Activated T-cell treated with anti-CD3 and anti-CD28 coated beads, Interleukin-2, amount 50 U/mL, for 1 hour (primary cell): ENCODE data around the gene ECPAS.
"Not testable (repeated sequence)": the region's sequence is repeated elsewhere in the genome, so short reads cannot be mapped to it uniquely, and the experiment has no call there.

Experiments
- DNase-seq: peaks from one replicate; pipeline ENCODE4 v3.0.0-alpha.2; 2020

The ECPAS gene

GRCh38 chr9:111412280-111412679 lies 71.9 kb downstream of the ECPAS start:
- no peak for DNase-seq

DNA sequence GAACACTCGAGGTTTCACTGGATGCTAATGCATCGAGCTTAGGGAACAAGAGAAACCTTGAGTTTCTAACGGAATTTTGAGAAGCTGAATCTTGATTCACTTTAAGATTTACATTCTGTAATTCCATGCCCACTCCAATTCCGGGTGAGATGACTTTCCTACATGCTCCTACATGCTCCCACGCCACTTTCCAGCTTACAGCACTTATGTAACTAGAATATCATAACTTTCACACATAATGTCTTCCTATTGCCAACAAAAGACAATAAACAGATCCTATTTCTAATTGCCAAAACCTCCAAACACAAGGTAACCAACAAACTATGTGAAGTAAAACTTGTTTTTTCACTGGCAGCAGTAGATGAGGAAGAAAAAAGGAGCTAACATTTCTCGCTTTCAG lies 72.9 kb downstream of the ECPAS start:
- no peak for DNase-seq

- no peak for DNase-seq
Observed at GRCh38 chr9:111407813-111408212, 76.4 kb downstream of the ECPAS start.

DNA sequence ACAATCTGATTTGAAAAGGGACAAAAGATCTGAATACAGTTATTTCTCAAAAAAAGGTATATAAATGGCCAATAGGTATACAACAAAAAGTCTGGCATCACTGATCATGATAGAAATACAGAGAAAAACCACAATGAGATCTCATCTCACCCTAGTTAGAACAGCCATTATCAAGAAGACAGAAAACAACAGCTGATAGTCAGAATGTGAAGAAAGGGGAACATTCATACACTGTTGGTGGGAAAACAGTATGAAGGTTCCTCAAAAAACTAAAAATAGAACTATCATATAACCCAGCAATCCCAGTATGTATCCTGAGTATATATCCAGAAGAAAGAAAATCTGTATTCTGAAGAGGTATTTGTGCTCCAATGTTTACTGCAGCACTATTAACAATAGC lies 78.5 kb downstream of the ECPAS start:
- no peak for DNase-seq

- DNase-seq, result not testable (repeated sequence)
Observed at GRCh38 chr9:111401486-111401885, 82.7 kb downstream of the ECPAS start.

DNA sequence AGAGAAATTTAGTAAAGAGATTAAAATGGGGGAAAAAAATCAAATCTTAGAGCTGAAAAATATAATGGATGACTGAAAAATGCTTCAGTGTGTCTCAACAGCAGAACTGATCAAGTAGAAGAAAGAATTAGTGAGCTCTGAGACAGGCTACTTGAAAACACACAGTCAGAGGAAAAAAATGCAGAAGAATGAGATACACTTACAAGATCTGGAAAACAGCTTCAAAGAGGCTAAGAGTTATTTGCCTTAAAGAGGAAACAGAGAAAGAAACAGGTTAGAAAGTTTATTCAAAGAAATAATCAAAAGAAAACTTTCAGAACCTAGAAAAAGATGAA lies 83.7 kb downstream of the ECPAS start:
- DNase-seq, result no peak

- no peak for DNase-seq
Observed at GRCh38 chr9:111399772-111400563, 84.2 kb downstream of the ECPAS start.

GRCh38 chr9:111399211-111399739 lies 84.9 kb downstream of the ECPAS start:
- no peak for DNase-seq

- DNase-seq, result no peak
Observed at GRCh38 chr9:111393971-111394370, 90.2 kb downstream of the ECPAS start.

- DNase-seq, result no peak
Observed at GRCh38 chr9:111389406-111389805, 94.8 kb downstream of the ECPAS start.

DNA sequence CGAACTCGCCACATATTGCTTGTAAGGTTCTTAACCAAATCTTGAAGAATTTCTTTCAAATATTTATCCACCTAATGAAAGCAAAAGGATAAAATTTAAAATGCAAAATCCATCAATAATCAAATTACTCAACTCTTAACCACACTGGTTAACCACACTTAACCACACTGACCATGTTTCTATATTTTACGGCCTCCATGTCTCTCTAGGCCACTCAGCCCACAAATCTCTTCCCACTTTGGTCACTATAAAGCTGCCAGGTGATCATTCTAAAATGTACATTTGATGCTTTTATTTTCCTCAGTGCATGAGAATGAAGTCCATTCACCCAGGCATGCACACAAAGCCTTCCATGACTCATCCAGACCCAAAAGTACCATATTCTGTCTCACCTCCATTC lies 97.8 kb downstream of the ECPAS start:
- DNase-seq, result no peak

DNA sequence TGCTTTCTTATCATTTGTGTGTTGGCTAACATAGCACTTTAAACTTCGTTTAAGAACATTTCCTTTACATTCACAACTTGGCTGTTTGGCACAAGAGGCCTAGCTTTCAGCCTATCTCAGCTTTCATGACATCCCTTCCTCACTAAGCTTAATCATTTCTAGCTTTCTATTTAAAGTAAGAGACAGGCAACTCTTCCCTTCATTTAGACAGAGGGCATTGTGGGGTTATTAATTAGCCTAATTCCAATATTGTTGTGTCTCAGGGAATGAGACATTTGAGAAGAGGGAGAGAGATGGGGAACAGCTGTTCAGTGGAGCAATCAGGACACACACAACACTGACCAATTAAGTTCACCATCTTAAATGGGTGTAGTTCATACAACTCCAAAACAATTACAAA lies 103.2 kb downstream of the ECPAS start:
- DNase-seq, result no peak

- no peak for DNase-seq
Observed at GRCh38 chr9:111375817-111376564, 108.2 kb downstream of the ECPAS start.

GRCh38 chr9:111375062-111375461 lies 109.1 kb downstream of the ECPAS start:
- DNase-seq, result no peak

- DNase-seq, result no peak
Observed at GRCh38 chr9:111372297-111372696, 111.9 kb downstream of the ECPAS start.

DNA sequence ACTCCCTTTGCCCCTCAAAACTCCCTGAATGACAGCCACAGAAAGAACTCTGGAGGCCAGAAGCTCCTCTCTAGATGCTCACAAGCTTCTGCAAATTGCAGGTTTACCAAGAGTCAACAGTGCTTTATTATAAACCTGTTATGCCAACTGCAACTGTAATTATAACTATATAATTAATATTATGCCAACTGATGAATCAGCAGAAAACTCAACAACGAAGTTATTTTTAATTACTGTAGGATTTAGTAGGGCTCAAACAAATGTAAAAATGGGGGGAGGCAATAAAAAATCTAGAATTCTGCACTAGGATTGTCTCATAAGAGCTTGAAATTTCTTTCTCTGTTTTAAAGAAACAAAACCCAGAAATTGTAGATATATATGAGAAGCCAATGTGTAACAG lies 117.2 kb downstream of the ECPAS start:
- no peak for DNase-seq

GRCh38 chr9:111362526-111362925 lies 121.7 kb downstream of the ECPAS start:
- DNase-seq, result no peak

GRCh38 chr9:111360881-111361280 lies 123.3 kb downstream of the ECPAS start:
- DNase-seq, result no peak

DNA sequence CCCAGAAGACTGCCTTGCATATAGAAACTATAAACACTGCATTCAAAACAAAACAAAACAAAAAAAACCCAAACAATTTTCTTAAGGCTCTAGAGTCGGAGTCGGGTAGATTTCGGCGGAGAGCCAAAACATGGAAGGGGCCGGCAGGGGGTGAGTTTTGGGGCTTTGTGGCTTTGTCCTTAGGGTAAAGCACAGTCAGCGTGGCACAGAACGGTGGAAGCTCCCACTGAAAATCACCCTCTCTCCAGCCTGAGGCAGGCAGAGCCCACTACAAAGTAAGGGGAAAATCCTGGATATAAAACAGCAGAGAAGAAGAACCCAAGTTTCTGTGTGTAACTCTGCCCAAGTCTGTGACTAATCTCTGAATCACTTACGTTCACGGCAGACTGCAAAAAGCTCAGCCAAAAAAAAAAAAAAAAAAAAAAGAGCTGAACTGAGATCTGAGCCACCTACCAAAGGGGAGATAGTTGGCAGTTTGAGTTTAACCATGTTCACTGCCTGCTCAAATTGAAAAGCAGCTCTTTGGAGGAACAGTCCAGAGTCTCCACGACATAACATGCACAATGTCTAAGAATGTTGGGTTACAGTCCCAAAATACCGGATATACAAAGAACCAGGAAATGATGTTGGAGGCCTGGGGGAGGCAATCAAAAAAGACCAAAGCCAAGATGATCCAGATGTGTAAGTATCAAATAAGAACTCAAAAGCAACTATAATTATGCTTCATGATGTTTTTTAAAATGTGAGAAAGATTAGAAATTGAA lies 127.5 kb downstream of the ECPAS start:
- DNase-seq, result no peak

DNA sequence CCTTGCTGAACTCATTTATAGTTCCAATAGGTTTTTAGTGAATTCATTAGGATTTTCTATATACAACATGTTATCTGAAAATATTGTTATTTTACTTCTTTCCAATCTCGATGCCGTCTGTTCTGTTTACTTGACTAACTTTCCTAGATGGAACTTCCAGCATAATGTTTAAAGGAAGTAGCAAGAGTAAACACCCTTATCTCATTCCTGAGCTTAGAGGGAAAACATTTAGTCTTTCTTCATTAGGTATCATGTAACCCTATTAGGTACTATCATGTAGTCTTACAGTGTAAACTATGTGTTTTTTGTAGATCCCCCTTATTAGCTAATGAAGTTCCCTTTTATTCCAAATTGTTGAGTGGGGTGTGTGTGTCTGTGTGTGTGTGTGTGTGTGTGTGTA lies 131.6 kb downstream of the ECPAS start:
- DNase-seq, result no peak

- DNase-seq, result no peak
Observed at GRCh38 chr9:111350556-111350955, 133.6 kb downstream of the ECPAS start.

DNA sequence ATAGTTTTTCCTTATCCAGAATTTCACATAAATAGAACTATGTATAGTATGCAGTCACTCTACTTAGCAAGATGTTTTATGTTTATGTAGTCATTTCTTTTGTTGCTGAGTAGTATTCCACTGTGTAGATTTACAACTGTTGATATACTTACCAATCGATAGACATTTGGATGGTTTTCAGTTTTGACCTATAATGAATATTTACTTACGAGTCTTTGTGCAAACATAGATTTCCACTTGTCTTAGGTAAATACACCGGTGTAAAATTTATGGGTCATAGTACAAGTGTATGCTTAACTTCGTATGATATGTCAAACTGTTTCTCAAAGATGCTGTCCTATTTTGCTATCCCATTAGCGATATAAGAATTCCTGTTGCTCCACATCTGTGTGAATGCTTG lies 134.4 kb downstream of the ECPAS start:
- no peak for DNase-seq

- DNase-seq, result no peak
Observed at GRCh38 chr9:111348821-111349271, 135.3 kb downstream of the ECPAS start.
